Measurements from ENCODE around the gene TNFRSF18. TPM values are rescaled to one million over a fixed set of nuclear protein-coding genes. Genes with fewer than 3 reads are reported as not detected.

The TNFRSF18 gene
- polyA plus RNA-seq, 1 experiment: 0.40 TPM

GRCh38 chr1:1208713-1209433, 2.5 kb upstream of the TNFRSF18 start:
- Histone ChIP-seq H3K4me3 (ENCODE audit: low read depth, low read length) (no peak overlapping the region), H3K27me3 (ENCODE audit: control insufficient read depth, insufficient read depth, low read length) (peaks cover 2% of the 10 kb centered on the region; the same call in 1 of the 2 replicates), H3K36me3 (ENCODE audit: control insufficient read depth, insufficient read depth, low read length) (no peaks in the 10 kb centered on the region)
- no peak for DNase-seq (ENCODE audit: low read depth)
- CTCF ChIA-PET: interaction anchor here (1.2 kb wide), 1 partner anchor 18 kb away, joined by 3 read pairs; no protein-coding TSS in a partner anchor
- TF ChIP-seq CTCF (IDR thresholded peaks at IDR 0.05; ENCODE audit: insufficient read depth, low read depth, low read length): no peak
- POLR2A ChIA-PET: interaction anchor here (0.6 kb wide), 1 partner anchor 110 kb away, joined by 6 read pairs; no protein-coding TSS in a partner anchor

DNA sequence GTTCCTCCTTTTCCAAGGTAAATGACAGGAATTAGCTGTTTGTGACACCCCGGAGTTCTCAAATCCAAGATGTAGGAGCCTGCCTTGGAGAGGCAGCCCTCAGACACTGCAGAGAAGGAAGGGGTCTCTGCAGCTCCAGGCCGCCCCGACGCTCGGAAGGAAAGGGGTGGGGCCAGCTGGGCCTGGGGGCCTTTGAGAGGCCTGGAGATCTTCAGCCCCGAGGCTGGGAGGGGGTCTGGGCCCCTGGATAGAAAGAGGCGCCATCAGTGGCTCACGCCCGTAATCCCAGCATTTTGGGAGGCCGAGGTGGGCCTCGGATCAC, 1.1 kb upstream of the TNFRSF18 start:
- ChIA-PET POLR2A (no interaction called here), CTCF (no interaction called here)
- H3K27me3 ChIP-seq (ENCODE audit: control insufficient read depth, insufficient read depth, low read length): peaks cover 2% of the 10 kb centered on the region; the same call in 1 of the 2 replicates
- DNase-seq (ENCODE audit: low read depth): no peak
- no peaks in the 10 kb centered on the region for H3K36me3 ChIP-seq (ENCODE audit: control insufficient read depth, insufficient read depth, low read length)
- H3K4me3 ChIP-seq (ENCODE audit: low read depth, low read length): no peak overlapping the region
- TF ChIP-seq CTCF (IDR thresholded peaks at IDR 0.05; ENCODE audit: insufficient read depth, low read depth, low read length): no peak

DNA sequence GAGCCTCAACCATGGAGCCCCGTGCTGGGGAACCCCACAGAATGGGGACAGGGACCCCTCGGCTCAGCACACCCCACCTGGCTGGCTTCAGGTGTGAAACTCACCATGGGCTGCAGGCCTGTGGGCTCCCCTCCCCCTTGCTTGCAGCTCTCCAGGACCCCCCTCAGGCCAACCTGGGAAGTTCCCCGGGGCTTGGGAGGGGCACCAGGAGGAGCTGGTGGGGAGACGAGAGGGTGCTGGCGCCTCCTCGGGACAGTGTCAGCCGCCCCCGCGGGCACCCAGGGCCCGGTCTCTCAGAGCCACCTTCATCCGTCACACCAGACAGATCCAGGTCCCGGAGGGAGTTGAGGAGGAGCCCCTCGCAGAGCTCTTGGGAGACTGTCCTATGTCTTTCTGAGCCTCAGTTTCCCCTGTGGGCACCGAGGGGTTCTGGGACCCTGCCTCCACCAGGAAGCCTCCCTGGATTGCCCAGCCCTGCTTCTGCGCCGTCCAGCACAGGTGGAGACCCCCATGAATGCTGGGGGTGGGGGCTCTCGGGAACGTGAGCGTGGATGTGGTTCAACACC, 657 bp upstream of the TNFRSF18 start:
- CTCF ChIA-PET: no interaction called here
- POLR2A ChIA-PET: no interaction called here
- DNase-seq (ENCODE audit: low read depth): no peak
- Histone ChIP-seq H3K27me3 (ENCODE audit: control insufficient read depth, insufficient read depth, low read length) (peaks cover 2% of the 10 kb centered on the region; the same call in 1 of the 2 replicates), H3K4me3 (ENCODE audit: low read depth, low read length) (no peak overlapping the region), H3K36me3 (ENCODE audit: control insufficient read depth, insufficient read depth, low read length) (no peaks in the 10 kb centered on the region)
- no peak for TF ChIP-seq CTCF (IDR thresholded peaks at IDR 0.05; ENCODE audit: insufficient read depth, low read depth, low read length)

DNA sequence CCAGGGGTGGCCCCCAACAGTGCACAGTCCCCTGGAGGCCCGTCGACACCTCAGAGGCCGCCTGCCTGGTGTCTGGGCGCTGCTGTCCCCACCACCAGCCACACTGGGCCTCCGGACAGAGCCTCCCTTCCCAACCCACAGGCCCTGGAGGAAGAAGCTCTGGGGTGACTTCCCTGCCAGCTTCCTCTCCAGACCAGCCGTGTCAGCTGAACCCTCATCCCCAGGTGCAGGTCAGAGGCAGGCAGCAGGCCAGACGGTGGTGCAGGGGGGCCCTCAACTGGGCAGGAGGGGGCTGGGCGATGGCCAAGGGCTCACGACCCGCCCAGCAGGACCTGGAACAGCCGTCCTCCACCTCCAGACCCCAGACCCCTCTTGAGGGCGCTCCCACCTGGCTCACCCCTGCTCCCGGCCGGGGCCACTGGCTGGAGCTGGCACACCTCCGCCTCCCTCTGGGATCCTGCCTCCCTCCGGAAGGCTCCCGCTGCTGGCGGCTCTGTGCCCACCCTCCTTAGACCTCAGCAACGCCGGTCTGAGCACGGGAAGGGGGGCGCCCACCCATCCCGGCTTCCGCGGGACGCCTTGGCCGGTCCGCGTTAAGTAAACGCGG, 520 bp downstream of the TNFRSF18 start:
- CTCF ChIA-PET: interaction anchor here (0.6 to 0.7 kb wide), 2 partner anchors 24 to 206 kb away, joined by 3 read pairs; partner anchors contain the start of gene HES4
- POLR2A ChIA-PET: no interaction called here

More for the DNA sequence above, 520 bp downstream of the TNFRSF18 start:
- Histone ChIP-seq H3K27me3 (ENCODE audit: control insufficient read depth, insufficient read depth, low read length) (peaks cover 2% of the 10 kb centered on the region; the same call in 1 of the 2 replicates), H3K4me3 (ENCODE audit: low read depth, low read length) (no peak overlapping the region), H3K36me3 (ENCODE audit: control insufficient read depth, insufficient read depth, low read length) (no peaks in the 10 kb centered on the region)
- no peak for TF ChIP-seq CTCF (IDR thresholded peaks at IDR 0.05; ENCODE audit: insufficient read depth, low read depth, low read length)
- no peak for DNase-seq (ENCODE audit: low read depth)
